Body of pancreas (tissue), 4 donors: ENCODE data around the gene SPATS2L.

Experiments
- POLR2A ChIP-seq, 3 donors: fragments of 450-650 bp; IDR thresholded peaks; one replicate each; pipeline ENCODE4 v1.6.1; 2016; ENCODE audit warnings: antibody characterized with exemption in 3 of 3, mild to moderate bottlenecking in 2 of 3
- TF ChIP-seq, protein P1 (sequence below), 7 experiments: fragments of 450-650 bp in 4 of 7; fragments of 200-600 bp in 3 of 7; sonication (generic) in 3 of 7; IDR thresholded peaks; one replicate each; pipeline ENCODE4 v1.5.1; 2016 to 2019; ENCODE audit warnings: antibody characterized with exemption in 7 of 7

GRCh38 chr2:200416878-200417277, 110.4 kb downstream of the SPATS2L start:
- TF ChIP-seq, protein P1, sequence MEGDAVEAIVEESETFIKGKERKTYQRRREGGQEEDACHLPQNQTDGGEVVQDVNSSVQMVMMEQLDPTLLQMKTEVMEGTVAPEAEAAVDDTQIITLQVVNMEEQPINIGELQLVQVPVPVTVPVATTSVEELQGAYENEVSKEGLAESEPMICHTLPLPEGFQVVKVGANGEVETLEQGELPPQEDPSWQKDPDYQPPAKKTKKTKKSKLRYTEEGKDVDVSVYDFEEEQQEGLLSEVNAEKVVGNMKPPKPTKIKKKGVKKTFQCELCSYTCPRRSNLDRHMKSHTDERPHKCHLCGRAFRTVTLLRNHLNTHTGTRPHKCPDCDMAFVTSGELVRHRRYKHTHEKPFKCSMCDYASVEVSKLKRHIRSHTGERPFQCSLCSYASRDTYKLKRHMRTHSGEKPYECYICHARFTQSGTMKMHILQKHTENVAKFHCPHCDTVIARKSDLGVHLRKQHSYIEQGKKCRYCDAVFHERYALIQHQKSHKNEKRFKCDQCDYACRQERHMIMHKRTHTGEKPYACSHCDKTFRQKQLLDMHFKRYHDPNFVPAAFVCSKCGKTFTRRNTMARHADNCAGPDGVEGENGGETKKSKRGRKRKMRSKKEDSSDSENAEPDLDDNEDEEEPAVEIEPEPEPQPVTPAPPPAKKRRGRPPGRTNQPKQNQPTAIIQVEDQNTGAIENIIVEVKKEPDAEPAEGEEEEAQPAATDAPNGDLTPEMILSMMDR (IDR thresholded peaks at IDR 0.05) = no peak
- TF ChIP-seq POLR2A (IDR thresholded peaks at IDR 0.05) = no peak
